ENCODE measurements around the gene TARP.
"Not testable (repeated sequence)": the region's sequence is repeated elsewhere in the genome, so short reads cannot be mapped to it uniquely, and the experiment has no call there.

Gene TARP

GRCh38 chr7:38239129-38239528 is 34.3 kb downstream of the TARP start:
- H3K9me3 ChIP-seq; H3F3A ChIP-seq (replicated peaks; ENCODE audit: insufficient read depth); H3K4me3 ChIP-seq (ENCODE audit: low read depth in 2 of 2, low read length in 1 of 2); H3K79me2 ChIP-seq (ENCODE audit: insufficient read depth); H3K9me2 ChIP-seq; DNase-seq; H3K27me3 ChIP-seq (ENCODE audit: insufficient read depth); CTCF ChIA-PET; H3K4me2 ChIP-seq; H3K27ac ChIP-seq (ENCODE audit: low read depth in 2 of 2, low read length in 1 of 2); H3K36me3 ChIP-seq (replicated peaks in 1 of 2; ENCODE audit: control insufficient read depth in 1 of 2, insufficient read depth in 2 of 2, low read length in 1 of 2); POLR2A ChIA-PET; H3K4me1 ChIP-seq (ENCODE audit: control insufficient read depth in 1 of 2, insufficient read depth in 2 of 2, low read depth in 1 of 2, low read length in 1 of 2); H4K20me1 ChIP-seq (ENCODE audit: insufficient read depth); H2AFZ ChIP-seq (ENCODE audit: low read depth); H3K9ac ChIP-seq: not testable (repeated sequence)
- 69% methylated on average over 10 of the region's 10 CpGs for WGBS (ENCODE audit: low lambda C conversion rate)

GRCh38 chr7:38235606-38236005 is 37.8 kb downstream of the TARP start:
- CTCF ChIA-PET: interaction anchor here (1.1 to 7.5 kb wide), 6 partner anchors 13 to 134 kb away, joined by 3 to 53 read pairs (median 12); no protein-coding TSS in a partner anchor
- no peak for TF ChIP-seq TAF1 (IDR thresholded peaks at IDR 0.05; ENCODE audit: borderline replicate concordance, low read depth, low read length)
- peak; percentile 69 for TF ChIP-seq GATA2 (CRISPR knock-in tag; IDR thresholded peaks at IDR 0.05)
- 0 out of 2 replicates have a peak, but pooled peaks have one; percentile 41 for TF ChIP-seq RCOR1 (IDR thresholded peaks at IDR 0.05; ENCODE audit: low read length)
- TF ChIP-seq GABPA (IDR thresholded peaks at IDR 0.05; ENCODE audit: low read depth): no peak

GRCh38 chr7:38234759-38235158 is 38.7 kb downstream of the TARP start:
- not testable (repeated sequence) for H3F3A ChIP-seq (replicated peaks; ENCODE audit: insufficient read depth); H3K4me1 ChIP-seq (ENCODE audit: control insufficient read depth in 1 of 2, insufficient read depth in 2 of 2, low read depth in 1 of 2, low read length in 1 of 2); H3K79me2 ChIP-seq (ENCODE audit: insufficient read depth); H4K20me1 ChIP-seq (ENCODE audit: insufficient read depth); DNase-seq; H3K27ac ChIP-seq (ENCODE audit: low read depth in 2 of 2, low read length in 1 of 2); H2AFZ ChIP-seq (ENCODE audit: low read depth); H3K9me2 ChIP-seq; H3K9ac ChIP-seq; H3K9me3 ChIP-seq; H3K27me3 ChIP-seq (ENCODE audit: insufficient read depth); H3K4me2 ChIP-seq; H3K4me3 ChIP-seq (ENCODE audit: low read depth in 2 of 2, low read length in 1 of 2)
- POLR2A ChIA-PET: interaction anchor here (0.9 kb wide), 1 partner anchor 8 kb away, joined by 3 read pairs; no protein-coding TSS in a partner anchor
- 91% methylated on average over 11 of the region's 11 CpGs for WGBS (ENCODE audit: low lambda C conversion rate)
- peaks cover 3 to 12% of the 10 kb centered on the region in 2 experiments for H3K36me3 ChIP-seq (replicated peaks in 1 of 2; ENCODE audit: control insufficient read depth in 1 of 2, insufficient read depth in 2 of 2, low read length in 1 of 2)
- CTCF ChIA-PET: interaction anchor here (1.0 to 7.5 kb wide), 8 partner anchors 13 to 333 kb away, joined by 3 to 53 read pairs (median 4); no protein-coding TSS in a partner anchor

More at GRCh38 chr7:38235606-38236005, 37.8 kb downstream of the TARP start:
- Histone ChIP-seq H3K79me2 (ENCODE audit: insufficient read depth) (no peaks in the 10 kb centered on the region), H3K27me3 (ENCODE audit: insufficient read depth) (no peaks in the 10 kb centered on the region), H4K20me1 (ENCODE audit: insufficient read depth) (no peaks in the 10 kb centered on the region), H3K9ac (no peak overlapping the region), H3F3A (replicated peaks; ENCODE audit: insufficient read depth) (no peaks in the 10 kb centered on the region), H3K4me3 (ENCODE audit: low read depth in 2 of 2, low read length in 1 of 2) (no peak overlapping the region), H3K36me3 (replicated peaks in 1 of 2; ENCODE audit: control insufficient read depth in 1 of 2, insufficient read depth in 2 of 2, low read length in 1 of 2) (peaks cover 0 to 4% of the 10 kb centered on the region in 2 experiments), H3K4me1 (ENCODE audit: control insufficient read depth in 1 of 2, insufficient read depth in 2 of 2, low read depth in 1 of 2, low read length in 1 of 2) (peaks cover 0 to 4% of the 10 kb centered on the region in 2 experiments; a peak in 1 of 4 replicates), H3K9me3 (no peaks in the 10 kb centered on the region), H2AFZ (ENCODE audit: low read depth) (no peak overlapping the region), H3K4me2 (no peak overlapping the region), H3K27ac (ENCODE audit: low read depth in 2 of 2, low read length in 1 of 2) (no peak overlapping the region), H3K9me2 (no peaks in the 10 kb centered on the region)
- WGBS (ENCODE audit: low lambda C conversion rate): 58% methylated on average over 4 of the region's 4 CpGs
- peak; percentile 47 for DNase-seq
- POLR2A ChIA-PET: interaction anchor here (0.9 kb wide), 1 partner anchor 9 kb away, joined by 3 read pairs; no protein-coding TSS in a partner anchor
